DMS153 treated with DMSO at 0.1 percent for 48 hours (cell line): ENCODE data around the gene HEATR1.
"Not testable (repeated sequence)": the region's sequence is repeated elsewhere in the genome, so short reads cannot be mapped to it uniquely, and the experiment has no call there.

Experiments
- DNase-seq: peaks from one replicate; lab custom pipeline; 2025; ENCODE audit not compliant: unreplicated experiment; lab: John Stamatoyannopoulos, UW

Gene HEATR1

GRCh38 chr1:236589531-236589930, 14.8 kb downstream of the HEATR1 start:
- DNase-seq: no peak

GRCh38 chr1:236581528-236581927, 22.8 kb downstream of the HEATR1 start:
- DNase-seq: no peak

GRCh38 chr1:236580404-236580803, 23.9 kb downstream of the HEATR1 start:
- DNase-seq: not testable (repeated sequence)

- DNase-seq: no peak
These were observed 25.7 kb downstream of the HEATR1 start for GRCh38 chr1:236578661-236579060.

- not testable (repeated sequence) for DNase-seq
These were observed 27.3 kb downstream of the HEATR1 start for GRCh38 chr1:236577041-236577440.

- DNase-seq: no peak
These were observed 28.3 kb downstream of the HEATR1 start for GRCh38 chr1:236576004-236576403.

GRCh38 chr1:236575523-236575922, 28.8 kb downstream of the HEATR1 start:
- no peak for DNase-seq

GRCh38 chr1:236568285-236568894, 35.9 kb downstream of the HEATR1 start:
- no peak for DNase-seq

GRCh38 chr1:236565530-236565929, 38.8 kb downstream of the HEATR1 start:
- DNase-seq: no peak

- no peak for DNase-seq
These were observed 42.3 kb downstream of the HEATR1 start for GRCh38 chr1:236561976-236562375.

GRCh38 chr1:236560213-236560771, 44.0 kb downstream of the HEATR1 start:
- DNase-seq: no peak

GRCh38 chr1:236558846-236559245, 45.5 kb downstream of the HEATR1 start:
- DNase-seq: no peak

GRCh38 chr1:236558081-236558480, 46.2 kb downstream of the HEATR1 start:
- DNase-seq: no peak

GRCh38 chr1:236556606-236557005, 47.7 kb downstream of the HEATR1 start:
- no peak for DNase-seq

GRCh38 chr1:236553370-236553769, 50.9 kb downstream of the HEATR1 start:
- no peak for DNase-seq

- no peak for DNase-seq
These were observed 51.4 kb downstream of the HEATR1 start for GRCh38 chr1:236552901-236553300.

GRCh38 chr1:236552096-236552495, 52.2 kb downstream of the HEATR1 start:
- DNase-seq: no peak

- DNase-seq: no peak
These were observed 53.1 kb downstream of the HEATR1 start for GRCh38 chr1:236550961-236551851.

GRCh38 chr1:236548452-236548851, 55.9 kb downstream of the HEATR1 start:
- DNase-seq: no peak

- no peak for DNase-seq
These were observed 58.6 kb downstream of the HEATR1 start for GRCh38 chr1:236545621-236546169.

GRCh38 chr1:236543065-236543669, 61.1 kb downstream of the HEATR1 start:
- no peak for DNase-seq
